WI38 (cell line): ENCODE results near the gene ALK.

Experiments used
- H3K4me3 ChIP-seq: 2 replicates; pipeline ENCODE4 v1.5.1; 2011; ENCODE audit warnings: low read depth, mild to moderate bottlenecking, control low read depth, low read length
- CTCF ChIP-seq: IDR thresholded peaks from 2 replicates; pipeline ENCODE4 v1.5.1; 2012; ENCODE audit warnings: low read depth, mild to moderate bottlenecking, control low read depth, low read length

Gene ALK

DNA sequence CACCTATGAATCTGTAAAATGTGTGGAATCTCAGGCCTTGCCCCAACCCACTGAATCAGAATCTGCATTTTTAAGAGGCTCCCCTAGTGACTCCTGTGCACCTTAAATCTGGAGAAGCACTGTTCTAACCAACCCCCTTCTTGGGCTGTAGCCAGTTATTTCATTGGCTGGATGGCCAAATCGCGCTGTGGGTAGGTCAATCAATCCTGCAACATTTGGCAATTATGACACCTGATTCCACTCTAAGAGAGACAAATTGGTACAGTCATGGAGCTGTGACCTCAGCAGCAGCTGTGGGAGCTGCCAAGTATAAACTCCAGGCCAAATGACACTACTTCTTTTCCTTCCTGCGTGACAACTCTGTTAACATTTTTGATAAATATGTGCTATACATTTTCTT is 597.4 kb downstream of the ALK start:
- TF ChIP-seq CTCF: no peak
- H3K4me3 ChIP-seq: no peak overlapping the region

GRCh38 chr2:29323301-29323700 is 598.1 kb downstream of the ALK start:
- H3K4me3 ChIP-seq: no peak overlapping the region
- no peak for TF ChIP-seq CTCF

DNA sequence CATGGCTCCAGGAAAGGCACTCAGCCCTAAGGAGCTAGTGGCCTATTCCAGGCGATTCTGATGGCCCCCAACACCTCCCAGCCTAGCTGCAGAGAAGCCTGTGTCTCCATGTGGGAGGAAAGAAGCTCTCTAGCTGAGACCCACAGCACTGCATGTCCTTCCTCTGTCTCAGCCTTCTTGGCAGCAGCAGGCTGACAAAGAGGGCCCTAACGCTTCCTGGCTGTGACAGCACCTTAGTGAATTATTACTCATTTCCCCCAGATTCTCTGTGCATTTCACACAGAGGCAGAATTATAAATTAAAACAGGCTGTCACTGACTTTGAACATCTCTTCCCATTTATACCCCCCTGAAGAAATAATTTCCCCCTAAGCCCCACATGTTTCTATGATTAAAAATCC is 599.4 kb downstream of the ALK start:
- H3K4me3 ChIP-seq: no peak overlapping the region
- TF ChIP-seq CTCF: no peak

GRCh38 chr2:29317801-29318485 is 603.4 kb downstream of the ALK start:
- H3K4me3 ChIP-seq: no peak overlapping the region
- TF ChIP-seq CTCF: no peak

GRCh38 chr2:29317077-29317517 is 604.3 kb downstream of the ALK start:
- no peak overlapping the region for H3K4me3 ChIP-seq
- TF ChIP-seq CTCF: no peak

- H3K4me3 ChIP-seq: peak overlapping the region; percentile 29; the same call in 1 of the 2 replicates
- 0 out of 2 replicates have a peak, but pooled peaks have one; percentile 13 for TF ChIP-seq CTCF
These were observed 606.4 kb downstream of the ALK start for GRCh38 chr2:29314816-29315571.

DNA sequence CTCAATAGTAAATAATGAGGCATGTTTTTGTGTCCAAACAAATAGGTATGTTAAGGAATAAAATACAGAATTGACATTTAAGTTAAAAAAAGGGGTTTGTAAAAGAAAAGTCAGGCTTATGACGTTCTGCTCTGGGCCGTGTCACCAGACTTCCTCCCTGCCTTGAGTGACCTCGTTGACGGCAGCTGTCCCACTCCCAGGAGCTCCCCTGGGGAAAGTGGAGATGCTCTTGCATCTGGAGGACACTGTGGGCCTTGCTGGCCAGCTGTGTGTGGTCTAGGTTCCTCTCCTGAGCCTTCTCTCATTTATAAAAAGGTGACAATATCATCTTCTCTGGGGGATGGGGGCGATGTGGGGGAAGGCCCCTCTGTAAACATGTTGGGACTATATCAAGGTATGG is 609.9 kb downstream of the ALK start:
- no peak for TF ChIP-seq CTCF
- no peak overlapping the region for H3K4me3 ChIP-seq
